GM23248 (cell line): ENCODE measurements around the gene GTF3C6. TPM values are rescaled to one million over a fixed set of nuclear protein-coding genes. Genes with fewer than 3 reads are reported as not detected.

Experiments used
- DNase-seq: peaks from one replicate; pipeline ENCODE4 v3.0.0-alpha.2; 2015
- H2AFZ ChIP-seq: fragments of 200-600 bp; sonication (generic); 2 replicates; pipeline ENCODE4 v1.6.1; 2016; ENCODE audit warnings: antibody characterized with exemption
- H3F3A ChIP-seq: fragments of 200-600 bp; sonication (generic); 2 replicates; pipeline ENCODE4 v1.6.1; 2016; ENCODE audit warnings: mild to moderate bottlenecking, antibody characterized with exemption, mixed run types; ENCODE audit not compliant: insufficient read depth
- H3K27ac ChIP-seq: fragments of 200-600 bp; sonication (generic); 2 replicates; pipeline ENCODE4 v1.5.1; 2016; ENCODE audit warnings: mild to moderate bottlenecking
- H3K27me3 ChIP-seq: fragments of 200-600 bp; sonication (generic); replicated peaks from 2 replicates; pipeline ENCODE4 v1.6.1; 2016; ENCODE audit warnings: mild to moderate bottlenecking; ENCODE audit not compliant: insufficient read depth
- H3K36me3 ChIP-seq: fragments of 200-600 bp; sonication (generic); 2 replicates; pipeline ENCODE4 v1.6.1; 2016; ENCODE audit warnings: low read depth, mild to moderate bottlenecking
- H3K4me1 ChIP-seq: fragments of 200-600 bp; sonication (generic); 2 replicates; pipeline ENCODE4 v1.6.1; 2016; ENCODE audit warnings: mild to moderate bottlenecking; ENCODE audit not compliant: insufficient read depth
- H3K4me2 ChIP-seq: fragments of 200-600 bp; sonication (generic); one replicate; pipeline ENCODE4 v1.6.1; 2016; ENCODE audit warnings: mild to moderate bottlenecking; ENCODE audit not compliant: unreplicated experiment
- H3K4me3 ChIP-seq: fragments of 200-600 bp; sonication (generic); 2 replicates; pipeline ENCODE4 v1.5.1; 2016; ENCODE audit warnings: mild to moderate bottlenecking
- H3K79me2 ChIP-seq: fragments of 200-600 bp; sonication (generic); 2 replicates; pipeline ENCODE4 v1.6.1; 2016; ENCODE audit warnings: mild to moderate bottlenecking; ENCODE audit not compliant: insufficient read depth
- H3K9ac ChIP-seq: fragments of 200-600 bp; sonication (generic); 2 replicates; pipeline ENCODE4 v1.6.1; 2016; ENCODE audit warnings: mild to moderate bottlenecking
- H3K9me2 ChIP-seq: fragments of 200-600 bp; sonication (generic); 2 replicates; pipeline ENCODE4 v1.6.1; 2016; ENCODE audit warnings: mixed run types, mild to moderate bottlenecking, moderate library complexity; ENCODE audit not compliant: insufficient read depth
- H3K9me3 ChIP-seq: fragments of 200-600 bp; sonication (generic); one replicate; pipeline ENCODE4 v1.6.1; 2017; ENCODE audit warnings: low read depth
- H4K20me1 ChIP-seq: fragments of 200-600 bp; sonication (generic); 2 replicates; pipeline ENCODE4 v1.6.0; 2016; ENCODE audit not compliant: insufficient read depth
- EZH2 ChIP-seq: fragments of 200-600 bp; sonication (generic); IDR thresholded peaks from 2 replicates; pipeline ENCODE4 v1.6.1; 2018; ENCODE audit warnings: antibody characterized with exemption, mild to moderate bottlenecking; ENCODE audit not compliant: insufficient read depth, poor library complexity, severe bottlenecking
- EZH2phosphoT487 ChIP-seq: fragments of 200-600 bp; sonication (generic); IDR thresholded peaks from 2 replicates; pipeline ENCODE4 v1.6.1; 2018; ENCODE audit warnings: antibody characterized with exemption, moderate library complexity, mild to moderate bottlenecking, low read depth; ENCODE audit not compliant: insufficient read depth
- WGBS, 2 experiments: methylation state at CpG; one replicate each; pipeline ENCODE4 v1.1.6; 2015 to 2017; ENCODE audit warnings: low lambda C conversion rate in 2 of 2, low coverage in 1 of 2; ENCODE audit errors: missing lambda C conversion rate in 2 of 2; 5-methylcytosine and 5-hydroxymethylcytosine counted together
- in situ Hi-C: fragments of 300-500 bp; cut with MboI; formaldehyde crosslinking; loops from 2 replicates; pipeline ENCODE4 v1.15.0; 2020
- polyA plus RNA-seq: library from polyadenylated mRNA; unstranded; fragments of >200 nt; fragmentation: Nextera tagmentation; extraction: Ambion mirVana; gene quantifications from 2 replicates; pipeline ENCODE4 v1.2.1, GENCODE V29; 2016
- total RNA-seq: library from RNA; depleted of rRNA; stranded (reverse); fragments of >200 nt; shearing (Covaris generic); gene quantifications from 2 replicates; pipeline ENCODE4 v1.2.3, GENCODE V29; 2014

The GTF3C6 gene
- total and polyA plus RNA-seq, 2 experiments from 2014 or later = 46.6 to 131 TPM

DNA sequence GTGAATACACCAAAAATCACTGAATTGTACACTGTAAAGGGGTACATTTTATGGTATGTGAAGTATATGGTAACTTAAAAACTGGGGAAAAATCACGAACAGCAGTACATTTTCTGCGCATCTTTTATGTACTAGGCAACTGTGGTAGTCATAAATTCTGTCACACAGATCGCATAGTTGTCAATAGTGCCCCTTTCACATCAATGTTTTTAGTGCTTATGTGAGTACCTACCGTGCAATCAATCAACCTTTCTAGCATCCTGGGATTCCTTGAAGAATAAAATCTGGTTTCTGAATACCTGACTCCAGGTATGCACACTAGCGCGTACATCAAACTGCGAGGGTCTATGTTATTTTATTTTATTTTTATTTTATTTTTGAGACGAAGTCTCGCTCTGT lies 22.7 kb downstream of the GTF3C6 start:
- no peaks in the 10 kb centered on the region for H3K27me3 ChIP-seq
- H3K9ac ChIP-seq = peak overlapping the region; percentile 97
- no peaks in the 10 kb centered on the region for H4K20me1 ChIP-seq
- DNase-seq = no peak
- no peaks in the 10 kb centered on the region for H3K9me2 ChIP-seq
- H3K4me3 ChIP-seq = peak overlapping the region; percentile 97
- in situ Hi-C loops = no loop called here
- WGBS, 2 experiments = 81 to 83% methylated on average over 9 of the region's 9 CpGs
- H3K9me3 ChIP-seq = no peaks in the 10 kb centered on the region
- peak overlapping the region; percentile 99 for H2AFZ ChIP-seq
- H3F3A ChIP-seq = no peaks in the 10 kb centered on the region
- peaks cover 8% of the 10 kb centered on the region for H3K4me1 ChIP-seq
- H3K36me3 ChIP-seq = peaks cover 8% of the 10 kb centered on the region
- peak overlapping the region; percentile 95 for H3K4me2 ChIP-seq
- TF ChIP-seq EZH2phosphoT487 (no peak), EZH2 (no peak)
- peak overlapping the region; percentile 84 for H3K27ac ChIP-seq
- H3K79me2 ChIP-seq = peaks cover 55% of the 10 kb centered on the region

DNA sequence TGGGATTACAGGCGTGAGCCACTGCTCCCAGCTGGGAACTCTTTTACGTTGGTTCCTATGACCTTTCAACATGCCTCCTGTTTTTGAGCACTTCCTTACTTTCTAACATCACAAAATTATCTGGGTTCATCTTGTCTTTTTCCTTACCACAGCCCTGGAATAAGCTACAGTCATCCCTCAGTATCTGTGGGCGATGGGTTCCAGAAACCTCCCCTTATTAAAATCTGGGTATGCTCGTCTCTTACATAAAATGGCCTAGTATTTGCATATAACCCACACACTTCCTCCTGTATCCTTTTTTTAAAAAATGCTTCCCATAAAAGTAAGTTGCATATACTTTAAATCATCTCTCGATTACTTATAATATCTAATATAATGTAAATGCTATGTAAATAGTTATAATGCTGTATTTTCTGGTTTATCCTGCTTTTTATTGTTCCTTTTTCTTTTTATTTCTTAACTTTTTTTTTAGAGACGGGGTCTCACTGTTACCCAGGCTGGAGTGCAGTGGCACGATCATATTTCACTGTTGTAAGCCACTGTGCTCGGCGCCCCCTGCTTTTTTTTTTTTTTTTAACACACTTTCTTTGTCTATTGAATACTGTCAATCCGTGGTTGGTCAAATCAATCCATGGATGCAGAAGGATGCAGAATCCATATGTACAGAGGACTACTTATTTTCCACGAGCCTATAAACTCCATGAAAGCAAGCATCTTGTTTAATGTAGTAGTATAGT lies 32.5 kb downstream of the GTF3C6 start:
- in situ Hi-C loops = no loop called here
- Histone ChIP-seq H3K9me2 (no peaks in the 10 kb centered on the region), H3K27ac (no peak overlapping the region), H3K4me2 (no peak overlapping the region), H3K79me2 (peaks cover 30% of the 10 kb centered on the region; the same call in 1 of the 2 replicates), H3K27me3 (no peaks in the 10 kb centered on the region), H3K4me1 (no peaks in the 10 kb centered on the region), H3K9me3 (no peaks in the 10 kb centered on the region), H3K9ac (no peak overlapping the region), H3F3A (no peaks in the 10 kb centered on the region), H2AFZ (no peak overlapping the region), H4K20me1 (no peaks in the 10 kb centered on the region), H3K36me3 (peaks cover 22% of the 10 kb centered on the region), H3K4me3 (no peak overlapping the region)
- TF ChIP-seq EZH2 = no peak
- no peak for TF ChIP-seq EZH2phosphoT487
- no peak for DNase-seq
- WGBS, 2 experiments = 79 to 81% methylated on average over 11 of the region's 11 CpGs

DNA sequence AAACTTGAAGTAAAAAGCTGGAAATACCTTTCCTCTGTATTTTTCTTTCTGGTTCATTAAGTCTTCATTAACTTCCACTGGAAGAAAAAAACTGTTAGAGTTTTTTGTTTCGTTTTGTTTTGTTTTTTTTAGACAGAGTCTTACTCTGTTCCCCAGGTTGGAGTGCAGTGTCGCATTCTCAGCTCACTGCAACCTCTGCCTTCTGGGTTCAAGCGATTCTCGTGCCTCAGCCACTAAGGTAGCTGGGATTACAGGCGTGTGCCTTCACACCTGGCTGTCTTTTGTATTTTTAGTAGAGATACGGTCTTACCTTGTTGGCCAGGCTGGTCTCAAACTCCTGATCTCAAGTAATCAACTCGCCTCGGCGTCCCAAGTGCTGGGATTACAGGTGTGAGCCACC lies 38.2 kb downstream of the GTF3C6 start:
- H3K9me2 ChIP-seq = no peaks in the 10 kb centered on the region
- no peak for TF ChIP-seq EZH2phosphoT487
- TF ChIP-seq EZH2 = no peak
- 97 to 99% methylated on average over 9 of the region's 9 CpGs for WGBS, 2 experiments
- no peaks in the 10 kb centered on the region for H3F3A ChIP-seq
- no peak overlapping the region for H2AFZ ChIP-seq
- H3K9ac ChIP-seq = no peak overlapping the region
- no peaks in the 10 kb centered on the region for H4K20me1 ChIP-seq
- no peak overlapping the region for H3K4me2 ChIP-seq
- H3K27me3 ChIP-seq = no peaks in the 10 kb centered on the region
- peaks cover 10% of the 10 kb centered on the region; the same call in 1 of the 2 replicates for H3K79me2 ChIP-seq
- H3K27ac ChIP-seq = no peak overlapping the region
- peaks cover 23% of the 10 kb centered on the region for H3K36me3 ChIP-seq
- no peaks in the 10 kb centered on the region for H3K4me1 ChIP-seq
- H3K9me3 ChIP-seq = no peaks in the 10 kb centered on the region
- no peak for DNase-seq
- in situ Hi-C loops = no loop called here
- no peak overlapping the region for H3K4me3 ChIP-seq

DNA sequence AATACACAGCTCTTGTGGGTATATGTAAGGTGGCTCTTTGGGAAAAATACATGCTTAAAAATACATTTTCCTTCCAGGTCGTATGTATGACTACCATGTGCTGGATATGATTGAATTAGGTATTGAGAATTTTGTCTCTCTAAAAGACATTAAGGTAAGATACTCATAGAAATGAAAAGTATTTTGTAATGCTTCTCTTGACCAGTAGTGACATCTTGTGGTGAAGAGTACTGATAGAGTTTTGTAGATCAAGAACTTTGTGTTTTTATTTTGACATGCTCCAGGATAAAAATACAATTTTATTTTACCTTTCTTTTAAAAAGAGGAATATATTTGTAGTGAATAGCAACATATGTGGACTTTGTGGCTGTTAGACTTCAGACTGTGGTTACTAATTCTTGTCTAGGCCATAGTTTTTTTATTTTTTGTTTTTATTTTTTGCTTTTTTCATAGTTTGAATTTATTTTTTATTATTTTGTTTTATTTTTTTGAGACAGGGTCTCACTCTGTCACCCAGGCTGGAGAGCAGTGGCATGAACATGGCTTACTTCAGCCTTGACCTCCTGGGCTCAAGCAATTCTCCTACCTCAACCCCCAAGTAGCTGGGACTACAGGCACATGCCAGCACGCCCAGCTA lies 41.2 kb downstream of the GTF3C6 start:
- H3K9me3 ChIP-seq = no peaks in the 10 kb centered on the region
- no peaks in the 10 kb centered on the region for H3F3A ChIP-seq
- H3K36me3 ChIP-seq = peaks cover 20% of the 10 kb centered on the region; the same call in 1 of the 2 replicates
- H3K27me3 ChIP-seq = no peaks in the 10 kb centered on the region
- H3K9ac ChIP-seq = no peak overlapping the region
- H4K20me1 ChIP-seq = no peaks in the 10 kb centered on the region
- H3K4me2 ChIP-seq = no peak overlapping the region
- in situ Hi-C loops = no loop called here
- no peaks in the 10 kb centered on the region for H3K4me1 ChIP-seq
- no peak overlapping the region for H3K27ac ChIP-seq
- TF ChIP-seq EZH2 (no peak), EZH2phosphoT487 (no peak)
- H3K9me2 ChIP-seq = no peaks in the 10 kb centered on the region
- peaks cover 4% of the 10 kb centered on the region; the same call in 1 of the 2 replicates for H3K79me2 ChIP-seq
- H3K4me3 ChIP-seq = no peak overlapping the region
- 57 to 58% methylated on average over 2 of the region's 2 CpGs for WGBS, 2 experiments
- H2AFZ ChIP-seq = no peak overlapping the region
- DNase-seq = peak; percentile 52
